Adrenal gland (tissue), 5 donors: ENCODE measurements around the gene GFM1.

Experiments
- CTCF ChIP-seq, 6 experiments: fragments of 450-650 bp in 4 of 6; fragments of 200-600 bp in 2 of 6; sonication (generic) in 1 of 6; IDR thresholded peaks; 1 replicate in 5 of 6; 2 replicates in 1 of 6; pipeline versions ENCODE4 v1.5.1 to v1.8.0; 2016 to 2021; ENCODE audit warnings: antibody characterized with exemption in 6 of 6, mild to moderate bottlenecking in 2 of 6, moderate library complexity in 1 of 6
- POLR2A ChIP-seq, 2 donors: fragments of 450-650 bp; IDR thresholded peaks; one replicate each; pipeline ENCODE4 v1.6.1; 2017; ENCODE audit warnings: antibody characterized with exemption in 2 of 2, mild to moderate bottlenecking in 2 of 2, moderate library complexity in 1 of 2
- donor health status: DM: no; HTN: no; CAD: no.

GRCh38 chr3:158731486-158731885, 87.2 kb downstream of the GFM1 start:
- TF ChIP-seq POLR2A (IDR thresholded peaks at IDR 0.05) (no peak), CTCF (IDR thresholded peaks at IDR 0.05) (no peak)
